ENCODE results near the gene FBXO36. TPM values are rescaled to one million over a fixed set of nuclear protein-coding genes. Genes with fewer than 3 reads are reported as not detected.

Gene FBXO36
- total and polyA plus RNA-seq, 2 experiments from 2014 or later: 5.8 to 7.6 TPM

GRCh38 chr2:229930656-229931055 lies 8.4 kb downstream of the FBXO36 start:
- no peaks in the 10 kb centered on the region for H3F3A ChIP-seq (replicated peaks; ENCODE audit: low read depth)
- no peak overlapping the region for H2AFZ ChIP-seq
- no peaks in the 10 kb centered on the region for H3K4me1 ChIP-seq (ENCODE audit: insufficient read depth)
- H4K20me1 ChIP-seq (replicated peaks; ENCODE audit: insufficient read depth): no peaks in the 10 kb centered on the region; the same call in 1 of the 2 replicates
- H3K27me3 ChIP-seq (ENCODE audit: insufficient read depth): no peaks in the 10 kb centered on the region
- Mint-ChIP-seq H3K4me1 (no peaks in the 10 kb centered on the region), H3K36me3 (ENCODE audit: low read depth) (peaks cover 10% of the 10 kb centered on the region; the same call in 2 of the 3 replicates), H3K27me3 (ENCODE audit: insufficient read depth, low read depth, poor library complexity) (no peaks in the 10 kb centered on the region), H3K27ac (no peak overlapping the region), H3K9me3 (no peaks in the 10 kb centered on the region), H3K4me3 (no peak overlapping the region)
- ATAC-seq (peak; percentile 54), DNase-seq (ENCODE audit: low spot score) (peak; percentile 31)
- TF ChIP-seq STAT1 (IDR thresholded peaks at IDR 0.05; ENCODE audit: unreplicated experiment) (no peak), CTCF (conservative IDR thresholded peaks at IDR 0.05; ENCODE audit: low read depth in 2 of 2) (peak in 1 of 2 experiments; percentile 31; a peak in 2 of 4 replicates), JUNB (IDR thresholded peaks at IDR 0.05; ENCODE audit: unreplicated experiment) (no peak)
- peaks cover 22% of the 10 kb centered on the region for H3K79me2 ChIP-seq (replicated peaks; ENCODE audit: insufficient read depth)
- no peak overlapping the region for H3K4me3 ChIP-seq
- H3K4me2 ChIP-seq: no peak overlapping the region
- no peaks in the 10 kb centered on the region for H3K36me3 ChIP-seq (ENCODE audit: insufficient read depth)
- H3K9me2 ChIP-seq (ENCODE audit: insufficient read depth): no peaks in the 10 kb centered on the region
- H3K27ac ChIP-seq (ENCODE audit: low read depth): no peak overlapping the region

- Histone ChIP-seq H3K4me3 (no peak overlapping the region), H2AFZ (no peak overlapping the region), H4K20me1 (replicated peaks; ENCODE audit: insufficient read depth) (no peaks in the 10 kb centered on the region; the same call in 1 of the 2 replicates), H3K36me3 (ENCODE audit: insufficient read depth) (no peaks in the 10 kb centered on the region), H3K79me2 (replicated peaks; ENCODE audit: insufficient read depth) (peaks cover 17% of the 10 kb centered on the region; the same call in 1 of the 2 replicates), H3K27me3 (ENCODE audit: insufficient read depth) (no peaks in the 10 kb centered on the region), H3F3A (replicated peaks; ENCODE audit: low read depth) (no peaks in the 10 kb centered on the region), H3K4me2 (no peak overlapping the region), H3K27ac (ENCODE audit: low read depth) (no peak overlapping the region), H3K4me1 (ENCODE audit: insufficient read depth) (no peaks in the 10 kb centered on the region), H3K9me2 (ENCODE audit: insufficient read depth) (no peaks in the 10 kb centered on the region)
- DNase-seq (ENCODE audit: low spot score) (no peak), ATAC-seq (no peak)
- Mint-ChIP-seq H3K4me1 (no peaks in the 10 kb centered on the region), H3K4me3 (no peak overlapping the region), H3K9me3 (no peaks in the 10 kb centered on the region), H3K36me3 (ENCODE audit: low read depth) (peaks cover 10% of the 10 kb centered on the region; the same call in 2 of the 3 replicates), H3K27me3 (ENCODE audit: insufficient read depth, low read depth, poor library complexity) (no peaks in the 10 kb centered on the region), H3K27ac (no peak overlapping the region)
- TF ChIP-seq STAT1 (IDR thresholded peaks at IDR 0.05; ENCODE audit: unreplicated experiment) (no peak), ZNF331 (CRISPR knock-in tag; IDR thresholded peaks at IDR 0.05; ENCODE audit: low read depth) (no peak), CTCF (conservative IDR thresholded peaks at IDR 0.05; ENCODE audit: low read depth in 2 of 2) (no peak), CREB1 (CRISPR knock-in tag; IDR thresholded peaks at IDR 0.05; ENCODE audit: low read depth) (no peak), JUNB (IDR thresholded peaks at IDR 0.05; ENCODE audit: unreplicated experiment) (no peak), ZNF114 (CRISPR knock-in tag; IDR thresholded peaks at IDR 0.05) (no peak), NANOG (IDR thresholded peaks at IDR 0.05; ENCODE audit: borderline replicate concordance) (no peak), REST (IDR thresholded peaks at IDR 0.05; ENCODE audit: unreplicated experiment) (no peak)
Observed at GRCh38 chr2:229931241-229931640, 8.9 kb downstream of the FBXO36 start.
